Stimulated activated CD4-positive, alpha-beta T cell treated with anti-CD3 and anti-CD28 coated beads, Interleukin-12 subunit alpha, Interleukin-12 subunit beta, amount 100 ng/mL, for 48 hours (primary cell): Measurements from ENCODE around the gene THYN1.

Experiments used
- DNase-seq, 3 donors: peaks; one replicate each; pipeline ENCODE4 v3.0.0-alpha.2; 2020; ENCODE audit warnings: low read depth in 2 of 3, low spot score in 1 of 3

Gene THYN1

DNA sequence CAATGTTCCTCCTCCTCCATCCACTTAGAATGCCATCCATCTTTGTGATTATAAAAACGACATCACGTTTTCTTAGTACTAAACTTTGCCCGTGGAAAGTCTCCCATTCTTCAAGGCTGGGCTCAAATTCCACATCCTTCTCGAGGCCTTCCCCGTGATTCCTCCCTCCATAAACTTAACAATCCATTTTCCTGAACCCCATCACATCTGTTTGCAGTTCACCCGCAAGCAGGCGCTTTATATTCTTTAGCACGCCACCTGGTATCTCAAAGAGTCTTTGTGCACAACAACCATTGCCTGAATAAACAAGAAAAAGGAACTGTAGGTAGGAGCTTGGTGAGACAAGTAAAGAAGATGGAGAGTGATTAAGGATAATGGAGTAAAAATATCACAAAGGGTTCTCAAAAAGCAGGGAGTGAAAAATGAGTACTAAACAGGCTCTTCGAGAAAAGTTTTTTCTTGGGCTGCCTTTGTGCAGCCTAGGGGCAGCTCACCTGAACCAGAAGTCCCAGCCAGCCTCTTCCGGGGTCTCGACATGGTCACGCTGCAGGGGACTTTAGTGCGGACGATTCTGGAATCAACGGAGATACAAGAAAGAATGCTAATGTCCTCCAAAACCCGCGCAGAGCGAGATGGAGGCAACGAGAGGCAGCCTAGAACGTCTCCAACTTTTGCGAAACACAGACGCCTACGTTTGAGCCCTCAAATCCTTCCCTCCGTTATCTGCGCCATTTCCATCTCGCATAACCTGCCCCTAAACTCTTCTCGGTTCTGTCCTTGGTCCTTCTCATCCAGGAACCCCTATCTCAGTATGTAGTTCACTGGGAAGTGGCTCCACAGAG lies 585 bp downstream of the THYN1 start:
- no peak for DNase-seq

DNA sequence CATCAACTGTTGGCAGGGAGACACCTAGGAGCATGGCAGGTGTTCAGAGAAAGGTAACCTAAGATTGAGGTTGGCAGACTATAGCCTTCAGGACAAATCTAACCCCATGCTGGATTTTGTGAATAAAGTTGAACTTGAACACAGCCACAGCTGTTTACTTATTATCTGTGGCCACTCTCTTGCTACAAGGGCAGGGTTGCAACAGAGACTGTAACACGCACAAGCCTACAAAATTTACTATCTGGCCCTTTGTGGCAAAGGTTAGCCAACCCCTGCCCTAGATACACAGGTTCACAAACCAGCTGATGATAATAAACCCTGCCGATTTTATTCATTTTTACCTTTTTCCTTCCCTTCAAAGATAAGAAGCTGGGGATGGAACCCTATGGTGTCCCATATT lies 2.5 kb downstream of the THYN1 start:
- DNase-seq = no peak

DNA sequence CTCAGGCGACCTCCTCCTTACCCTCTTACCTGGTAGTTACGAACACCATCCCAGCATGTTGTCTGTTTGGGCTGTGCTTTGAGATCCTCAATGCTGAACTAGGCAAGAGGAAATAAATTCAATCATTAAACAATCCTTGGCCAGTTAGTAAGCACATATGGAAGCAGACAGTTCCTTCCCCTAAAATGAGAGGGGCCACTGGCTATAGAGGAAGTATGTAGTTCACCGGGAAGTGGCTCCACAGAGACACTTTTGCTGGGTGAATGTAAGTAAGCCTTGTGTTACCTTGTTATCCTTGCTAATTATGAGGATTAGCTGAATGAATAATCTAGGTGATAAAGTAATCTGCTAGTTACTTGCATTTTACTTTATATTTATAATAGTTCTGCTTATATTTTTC lies 2.9 kb downstream of the THYN1 start:
- no peak for DNase-seq

DNA sequence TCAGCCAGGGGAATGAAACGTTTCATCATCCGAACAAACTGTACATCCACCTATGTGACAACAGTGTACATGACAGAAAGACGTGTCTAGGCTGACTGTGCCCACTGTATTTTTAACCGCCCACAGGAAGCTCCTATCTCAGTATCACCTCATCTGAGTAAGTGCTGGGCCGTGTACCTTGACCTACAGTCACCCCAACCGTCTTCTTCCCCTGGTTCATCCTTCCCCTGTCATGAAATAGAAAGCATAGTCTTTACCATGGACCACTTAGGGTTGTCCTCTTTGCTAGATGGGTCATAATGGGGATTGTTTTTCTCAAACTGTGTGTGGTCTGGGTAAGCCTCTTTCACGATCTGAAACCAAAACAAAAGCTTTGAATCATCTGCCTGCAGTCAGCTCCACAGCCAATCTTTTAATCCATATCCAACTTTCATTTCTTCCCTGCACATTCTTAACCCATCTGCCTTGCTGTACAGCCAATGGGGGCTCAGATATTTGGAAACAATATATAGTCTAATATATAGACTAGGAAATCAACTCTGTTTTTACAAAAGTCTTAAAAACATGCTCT lies 4.2 kb downstream of the THYN1 start:
- no peak for DNase-seq

DNA sequence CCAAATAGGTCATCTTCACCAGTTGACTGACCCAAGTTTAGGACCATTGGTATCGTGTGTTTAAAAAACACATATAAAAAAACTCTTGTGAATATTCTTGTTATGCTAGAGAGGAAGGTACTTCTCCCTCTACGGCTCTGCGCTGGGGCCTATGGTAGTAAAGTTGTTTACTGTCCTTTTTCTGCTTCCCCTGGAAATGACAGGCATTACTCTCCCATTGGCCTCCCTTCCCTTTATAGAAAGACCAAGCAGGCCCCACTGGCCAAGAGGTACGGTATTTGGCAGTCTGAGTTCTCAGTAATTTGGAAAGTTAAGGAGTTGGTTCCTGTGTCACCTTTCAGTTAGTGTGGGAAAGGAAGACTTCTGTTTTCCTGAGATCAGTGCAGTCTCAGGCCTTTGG lies 6.5 kb downstream of the THYN1 start:
- DNase-seq = no peak

DNA sequence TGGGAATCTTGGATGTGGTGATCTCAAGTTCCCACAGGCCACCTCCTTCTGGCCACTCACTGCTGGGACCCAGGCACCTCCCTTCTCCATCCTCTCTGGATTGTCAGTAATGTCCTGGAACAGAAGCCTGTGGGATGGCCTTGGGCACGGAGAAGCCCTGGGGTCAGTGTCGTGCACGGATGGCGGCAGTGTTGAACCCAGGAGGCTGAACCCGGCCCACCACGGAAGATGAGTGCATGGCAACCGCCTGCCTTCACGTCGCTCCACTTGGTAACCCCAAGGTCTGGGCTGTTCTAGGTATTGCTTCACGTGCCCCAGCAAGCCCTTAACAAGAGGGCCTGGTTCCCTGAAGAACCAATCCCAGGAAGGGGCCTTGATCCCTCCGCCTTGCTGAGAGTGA lies 7.1 kb downstream of the THYN1 start:
- no peak for DNase-seq

DNA sequence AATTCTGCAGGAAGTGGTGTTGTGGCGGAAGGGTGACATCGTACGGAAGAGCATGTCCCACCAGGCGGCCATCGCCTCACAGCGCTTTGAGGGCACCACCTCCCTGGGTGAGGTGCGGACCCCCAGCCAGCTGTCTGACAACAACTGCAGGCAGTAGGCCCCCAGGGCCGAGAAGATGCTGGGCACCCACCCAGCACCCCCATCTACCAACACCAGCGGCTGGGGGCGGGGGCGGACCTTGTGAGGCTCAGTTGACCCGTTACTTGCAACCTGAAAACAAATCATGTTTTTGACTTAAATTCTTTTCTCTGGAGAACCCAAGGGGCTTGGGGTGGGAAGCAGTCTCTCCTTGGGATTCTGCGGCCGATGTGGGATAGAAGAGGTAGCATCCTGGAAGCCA lies 7.7 kb downstream of the THYN1 start:
- no peak for DNase-seq

DNA sequence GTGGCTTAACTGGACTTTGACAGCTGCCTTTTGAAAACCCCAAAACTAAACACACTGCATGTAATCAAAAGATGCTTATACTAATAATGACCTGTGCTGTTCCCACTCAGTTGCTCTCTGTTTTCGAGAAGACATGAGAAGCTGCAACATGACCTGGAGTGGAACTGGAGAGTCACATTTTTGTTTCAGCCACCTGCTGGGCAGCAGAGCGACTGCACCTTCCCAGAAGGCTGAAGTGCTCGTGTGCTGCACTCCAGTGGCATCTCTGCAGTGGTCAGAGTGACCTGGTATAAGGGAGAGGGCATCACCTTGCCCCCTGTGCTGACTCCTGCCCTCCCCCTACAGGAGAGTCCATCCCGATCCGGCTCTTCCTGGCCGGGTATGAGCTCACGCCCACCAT lies 8.6 kb downstream of the THYN1 start:
- DNase-seq = no peak

DNA sequence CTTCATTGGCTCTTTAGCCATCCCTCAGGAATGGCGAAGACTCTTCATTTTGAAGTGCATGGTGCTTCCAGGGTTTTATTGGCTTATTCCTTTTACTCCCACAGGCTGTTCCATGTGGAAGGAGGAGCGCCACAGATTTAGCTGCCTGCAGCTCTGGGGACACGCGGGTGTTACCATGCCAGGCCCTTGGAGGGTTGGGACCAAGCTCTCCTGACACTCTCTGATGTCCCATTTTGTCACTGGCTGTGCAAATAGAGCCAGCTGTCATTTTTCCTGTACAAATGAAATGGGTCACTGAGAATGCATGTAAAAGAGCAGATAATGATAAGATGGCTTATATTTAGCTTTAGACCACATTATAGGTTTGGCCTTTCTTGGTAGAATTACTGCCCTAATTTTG lies 9.2 kb downstream of the THYN1 start:
- no peak for DNase-seq

DNA sequence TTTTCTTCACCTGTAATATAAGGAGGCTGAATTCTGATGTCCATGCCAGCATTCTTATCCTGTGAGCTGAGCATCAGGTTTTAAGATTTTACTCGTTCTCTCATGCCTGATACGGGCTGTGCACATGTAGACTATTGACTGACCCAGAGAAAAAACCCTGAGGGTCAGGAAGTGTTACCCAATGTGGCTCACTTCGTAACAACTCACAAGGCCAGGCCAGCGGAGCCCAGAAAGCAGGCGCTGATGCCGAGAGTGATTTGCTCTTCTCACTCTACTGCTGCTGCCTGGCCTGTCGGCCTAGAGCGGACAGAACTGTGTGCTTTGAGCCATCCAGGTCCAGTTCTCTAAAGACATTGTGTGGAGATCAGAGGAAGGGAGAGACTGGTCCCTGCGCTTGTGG lies 10.8 kb downstream of the THYN1 start:
- DNase-seq = no peak

DNA sequence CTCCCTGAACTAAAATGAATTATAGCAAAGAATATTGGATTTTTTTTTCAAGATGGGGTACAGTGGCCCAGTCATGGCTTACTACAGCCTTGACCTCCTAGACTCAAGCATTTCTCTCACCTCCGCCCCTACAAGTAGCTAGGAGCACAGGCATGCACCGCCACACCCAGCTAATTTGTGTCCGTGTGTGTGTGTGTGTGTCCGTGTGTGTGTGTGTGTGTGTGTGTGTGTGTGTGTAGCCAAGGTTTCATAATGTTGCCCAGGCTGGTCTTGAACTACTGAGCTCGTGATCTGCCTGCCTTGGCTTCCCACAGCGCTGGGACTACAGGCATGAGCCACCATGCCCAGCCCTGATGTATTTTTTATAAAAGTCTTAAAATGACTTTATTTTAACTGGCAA lies 12.6 kb downstream of the THYN1 start:
- DNase-seq = no peak

DNA sequence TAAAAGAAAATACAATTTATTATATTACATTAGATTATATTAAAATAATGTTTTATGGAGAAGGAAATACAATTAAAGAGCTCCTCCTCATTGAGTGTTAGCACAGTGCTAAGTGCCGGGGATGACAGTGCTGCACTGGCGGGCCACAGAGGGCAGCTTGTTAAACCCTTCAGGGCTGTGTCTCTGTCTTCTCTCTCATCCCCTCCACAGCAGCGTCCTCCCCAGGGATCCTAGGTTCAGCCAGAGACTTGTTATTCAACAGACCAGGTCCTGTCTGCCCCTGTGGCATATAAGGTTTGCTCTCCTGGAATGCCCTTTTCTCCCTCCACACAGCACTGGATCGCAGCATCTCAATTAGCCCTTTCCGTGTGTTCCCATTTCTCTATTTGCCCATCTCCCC lies 14.2 kb downstream of the THYN1 start:
- DNase-seq = no peak

DNA sequence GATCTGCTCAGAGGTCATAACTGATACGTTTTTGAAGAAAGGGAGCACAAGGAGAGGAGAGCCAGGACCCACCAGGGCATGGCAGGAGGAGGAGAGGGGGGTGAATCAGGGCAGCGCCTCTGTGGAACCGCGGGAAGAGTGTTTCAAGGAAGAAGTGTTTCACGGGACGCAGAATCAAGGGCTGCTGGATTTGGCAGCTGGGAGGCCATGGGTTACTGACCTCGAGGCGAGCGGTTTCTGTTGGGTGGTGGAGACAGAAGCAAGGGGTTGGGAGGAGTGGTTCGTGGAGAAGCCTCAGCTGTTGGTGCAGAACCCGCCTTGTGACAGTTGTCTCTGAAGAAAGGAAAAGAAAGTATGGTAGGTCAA lies 15.6 kb downstream of the THYN1 start:
- no peak for DNase-seq

DNA sequence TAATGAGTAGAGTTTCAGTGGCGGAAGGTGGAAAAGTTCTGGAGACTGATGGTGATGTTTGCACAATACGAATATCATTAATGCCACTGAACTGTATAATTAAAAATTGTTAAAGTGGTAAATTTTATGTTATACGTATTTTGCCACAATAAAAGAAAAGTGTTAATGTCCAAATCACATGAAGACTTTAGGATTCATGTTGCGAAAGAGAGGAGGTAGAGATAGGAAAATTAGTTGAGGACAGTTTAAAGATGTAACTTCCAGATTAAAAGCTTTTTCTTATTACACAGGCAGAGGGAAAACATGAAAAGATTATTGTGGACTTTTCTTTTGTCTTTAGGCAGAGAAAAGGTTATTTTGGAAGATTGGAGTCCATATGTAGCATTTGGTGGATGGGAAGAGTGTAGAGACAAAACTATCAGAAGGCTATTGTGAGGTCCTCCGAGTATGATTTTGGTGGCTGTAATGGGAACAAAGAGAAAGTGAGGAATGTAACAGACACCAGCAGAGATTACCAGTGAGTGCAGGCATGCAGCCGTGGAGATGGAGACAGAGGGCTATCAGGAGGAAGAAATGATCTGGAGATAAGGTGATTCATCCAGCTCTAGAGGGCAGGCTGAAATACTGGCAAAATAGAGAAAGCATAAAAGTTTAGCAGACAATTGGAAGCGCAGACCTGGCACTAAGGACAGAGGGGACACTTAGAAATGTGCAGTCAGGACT lies 16.2 kb downstream of the THYN1 start:
- DNase-seq = no peak

DNA sequence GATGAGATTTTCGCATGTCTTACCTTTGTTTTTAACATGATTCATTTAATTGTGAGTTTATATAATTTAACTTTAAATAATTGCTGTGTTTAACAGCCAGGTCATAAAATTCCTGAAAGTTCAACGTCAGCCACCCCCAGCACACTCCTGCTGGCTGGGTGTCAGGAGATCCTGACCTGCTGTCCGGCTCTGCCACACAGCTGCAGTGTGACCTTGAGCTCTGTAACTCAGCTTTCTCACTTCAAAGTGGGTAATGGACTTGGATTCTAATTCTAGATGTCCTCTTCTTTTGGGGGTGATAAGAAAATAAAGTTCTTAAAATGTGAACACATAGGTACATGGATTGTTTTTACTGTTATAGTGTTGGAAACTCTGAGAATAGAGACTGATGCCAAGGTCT lies 17.8 kb downstream of the THYN1 start:
- DNase-seq = no peak

DNA sequence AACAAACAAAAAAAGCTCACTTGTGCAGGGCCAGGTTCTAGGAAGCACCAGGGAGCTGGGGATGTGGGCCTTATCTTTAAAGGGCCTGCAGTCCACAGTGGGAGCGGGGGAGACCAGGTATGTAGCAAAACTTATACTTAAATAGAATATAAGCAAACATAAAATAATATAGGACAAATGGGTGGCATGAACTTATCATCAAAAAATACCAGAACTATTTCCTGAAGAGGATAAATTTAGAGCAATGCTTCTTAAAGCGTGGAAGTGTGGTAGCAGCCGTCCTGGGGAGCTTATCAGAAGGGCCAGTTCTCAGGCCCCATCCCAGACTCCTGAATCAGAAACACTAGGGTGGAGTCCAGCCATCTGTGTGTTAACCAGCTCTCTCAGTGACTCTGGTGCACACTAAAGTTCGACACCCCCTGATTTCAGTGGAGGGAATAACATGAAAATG lies 19.4 kb downstream of the THYN1 start:
- no peak for DNase-seq

DNA sequence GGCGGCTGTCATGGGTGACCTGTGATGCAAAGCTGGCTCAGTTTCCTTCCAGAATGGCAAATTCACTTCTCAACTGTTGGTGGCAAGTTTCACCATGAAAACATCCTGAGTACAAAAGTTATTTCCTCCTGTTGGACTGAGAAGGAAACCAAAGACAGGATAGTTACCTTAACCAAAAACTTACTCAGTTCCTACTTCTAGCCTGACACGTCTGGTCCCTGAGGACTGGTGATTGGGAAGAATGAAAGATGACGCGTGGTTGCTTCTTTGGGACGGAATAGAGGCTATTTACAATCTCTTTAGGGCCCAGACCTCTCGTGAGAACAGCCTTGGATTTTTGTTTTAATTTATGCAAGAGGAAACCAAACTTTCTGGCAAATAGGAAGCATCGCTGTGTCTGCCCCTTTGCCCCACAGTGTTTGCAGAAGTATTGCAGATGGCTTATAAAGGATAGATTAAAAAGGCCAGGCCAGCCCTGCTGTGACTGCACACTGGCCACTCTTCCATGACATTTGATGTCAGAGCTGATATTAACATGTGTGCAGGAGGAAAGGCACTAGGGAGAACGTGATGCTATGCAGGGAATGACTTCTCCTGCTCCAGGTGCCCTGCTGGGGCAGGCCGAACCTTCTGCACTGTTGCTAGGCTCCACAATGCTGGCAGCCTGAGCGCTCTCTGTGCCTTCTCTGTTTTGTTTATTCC lies 21.0 kb downstream of the THYN1 start:
- no peak for DNase-seq

DNA sequence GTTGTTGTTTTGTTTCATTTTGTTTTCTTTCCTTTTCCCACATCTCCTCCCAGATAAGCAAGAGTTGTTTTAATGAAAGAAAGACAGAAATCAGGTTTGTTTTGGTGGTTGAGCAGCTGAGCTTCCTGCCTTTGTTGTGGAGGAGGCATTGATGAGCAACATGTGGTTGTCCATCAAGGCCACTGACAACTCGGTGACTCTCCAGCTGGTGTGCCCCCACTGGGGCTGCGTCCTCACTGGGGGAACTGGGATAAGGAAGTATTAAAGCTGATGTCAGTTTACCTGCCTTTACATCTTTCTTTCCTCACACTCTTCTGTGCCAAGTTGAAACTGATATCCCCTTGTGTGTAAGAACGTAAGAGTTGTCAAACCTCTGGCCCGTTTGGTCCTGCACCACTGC lies 22.8 kb downstream of the THYN1 start:
- no peak for DNase-seq

DNA sequence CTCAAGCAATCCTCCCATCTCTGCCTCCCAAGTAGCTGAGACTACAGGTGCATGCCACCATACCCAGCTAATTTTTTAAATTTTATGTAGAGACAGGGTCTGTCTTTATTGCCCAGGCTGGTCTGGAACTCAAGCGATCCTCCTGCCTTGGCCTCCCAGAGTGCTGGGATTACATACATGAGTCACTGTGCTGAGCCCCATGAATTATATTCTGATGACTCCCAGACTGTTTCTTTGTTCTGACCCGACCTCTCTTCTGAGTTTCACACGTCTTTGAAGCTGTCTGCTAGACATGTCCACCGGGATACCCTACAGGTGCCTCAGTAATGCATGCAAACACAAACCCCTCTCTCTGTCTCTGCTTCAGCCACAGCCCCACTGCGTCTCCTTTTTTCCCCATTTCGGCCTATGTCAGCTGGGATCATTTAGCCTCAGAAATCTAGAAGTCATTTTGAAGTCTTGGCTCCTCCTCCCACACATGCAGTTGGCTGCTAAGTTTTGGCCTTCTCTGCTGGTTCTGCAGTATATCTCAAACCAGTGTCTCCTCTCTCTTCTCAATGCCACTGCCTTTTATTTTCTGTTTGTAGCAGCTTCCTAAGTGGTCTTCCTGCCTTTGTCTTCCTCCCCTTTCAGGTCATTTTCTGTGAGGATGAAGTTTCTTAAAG lies 23.9 kb downstream of the THYN1 start:
- no peak for DNase-seq

DNA sequence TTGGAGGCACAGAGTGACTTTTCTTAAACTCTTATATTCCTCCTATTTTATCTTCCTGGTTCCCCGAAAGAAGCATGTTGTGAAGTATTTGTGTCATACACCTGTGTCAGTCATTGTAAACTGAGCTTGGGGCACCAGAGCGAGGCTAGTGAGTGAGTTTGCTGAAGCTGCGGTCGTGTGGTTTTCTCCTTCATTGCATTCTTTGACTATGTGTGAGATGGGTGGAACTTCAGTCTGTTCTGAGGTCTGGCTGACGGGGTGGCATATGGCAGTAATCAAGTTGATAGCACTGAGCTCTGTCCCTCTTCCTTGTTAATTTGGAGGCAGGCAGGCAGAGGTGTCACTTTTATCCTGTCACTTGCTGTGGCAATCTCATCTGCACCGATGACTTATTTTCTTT lies 24.5 kb downstream of the THYN1 start:
- no peak for DNase-seq

DNA sequence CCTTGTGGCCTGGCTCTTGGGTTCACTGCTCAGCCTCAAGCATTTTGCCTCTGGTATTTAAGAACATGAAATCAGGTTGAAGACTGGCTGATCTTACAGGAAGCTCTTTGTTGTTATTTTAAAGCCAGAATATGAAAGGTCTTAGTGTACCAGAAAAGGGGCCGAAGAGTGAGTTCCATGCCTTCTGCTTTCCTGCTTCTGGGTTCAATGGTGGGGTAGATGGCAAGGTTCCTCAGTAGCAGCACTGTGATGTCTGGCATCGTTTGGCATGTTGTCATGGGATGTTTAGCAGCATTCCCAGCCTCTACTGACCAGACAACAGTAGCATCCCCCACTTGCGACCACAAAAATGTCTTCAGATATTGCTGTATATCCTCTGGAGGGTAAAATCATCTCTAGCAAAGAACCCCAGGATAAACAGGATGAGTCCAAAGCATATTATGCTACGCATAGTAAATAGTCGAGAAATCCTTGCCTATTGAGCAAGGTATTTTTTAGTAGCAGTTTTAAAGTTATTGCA lies 26.3 kb downstream of the THYN1 start:
- DNase-seq = no peak
